ENCODE measurements around the gene RASAL1.

DNA sequence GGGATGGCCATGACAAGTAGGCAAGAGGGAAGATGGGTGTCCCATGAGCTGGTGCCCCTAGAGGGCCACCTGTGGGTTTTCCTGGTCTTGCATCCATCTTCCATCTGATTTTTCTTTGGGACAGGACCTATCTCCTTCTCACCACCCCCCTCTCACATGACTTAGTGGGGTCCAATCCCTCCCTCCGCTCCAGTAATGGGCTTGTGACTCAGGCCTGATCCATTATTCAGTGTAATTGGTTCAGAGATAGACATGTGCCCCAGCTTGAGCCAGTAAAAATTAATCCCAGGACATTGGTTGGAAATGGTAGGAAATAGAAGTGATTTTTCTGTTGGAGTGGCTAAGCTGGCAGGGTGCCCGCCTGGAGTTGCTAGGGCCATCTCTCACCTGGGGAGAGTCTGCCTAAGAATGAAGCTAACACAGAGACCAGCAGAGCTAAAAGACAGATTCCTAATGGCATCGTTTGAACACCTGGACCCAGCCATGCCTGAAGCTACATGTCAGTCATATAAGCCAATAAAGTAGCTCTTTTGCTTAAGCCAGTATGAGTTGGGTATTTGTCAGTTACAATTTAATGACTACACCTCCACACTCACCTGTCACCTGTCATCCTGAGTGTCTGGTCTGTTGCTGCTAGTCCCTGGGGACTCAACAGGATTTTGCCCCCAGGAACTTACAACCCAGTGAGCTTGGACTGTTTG lies 14.7 kb downstream of the RASAL1 start:
- TF ChIP-seq, protein P1, sequence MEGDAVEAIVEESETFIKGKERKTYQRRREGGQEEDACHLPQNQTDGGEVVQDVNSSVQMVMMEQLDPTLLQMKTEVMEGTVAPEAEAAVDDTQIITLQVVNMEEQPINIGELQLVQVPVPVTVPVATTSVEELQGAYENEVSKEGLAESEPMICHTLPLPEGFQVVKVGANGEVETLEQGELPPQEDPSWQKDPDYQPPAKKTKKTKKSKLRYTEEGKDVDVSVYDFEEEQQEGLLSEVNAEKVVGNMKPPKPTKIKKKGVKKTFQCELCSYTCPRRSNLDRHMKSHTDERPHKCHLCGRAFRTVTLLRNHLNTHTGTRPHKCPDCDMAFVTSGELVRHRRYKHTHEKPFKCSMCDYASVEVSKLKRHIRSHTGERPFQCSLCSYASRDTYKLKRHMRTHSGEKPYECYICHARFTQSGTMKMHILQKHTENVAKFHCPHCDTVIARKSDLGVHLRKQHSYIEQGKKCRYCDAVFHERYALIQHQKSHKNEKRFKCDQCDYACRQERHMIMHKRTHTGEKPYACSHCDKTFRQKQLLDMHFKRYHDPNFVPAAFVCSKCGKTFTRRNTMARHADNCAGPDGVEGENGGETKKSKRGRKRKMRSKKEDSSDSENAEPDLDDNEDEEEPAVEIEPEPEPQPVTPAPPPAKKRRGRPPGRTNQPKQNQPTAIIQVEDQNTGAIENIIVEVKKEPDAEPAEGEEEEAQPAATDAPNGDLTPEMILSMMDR (conservative IDR thresholded peaks at IDR 0.05; ENCODE audit: low read depth in 2 of 2): no peak
- TF ChIP-seq EZH2 (IDR thresholded peaks at IDR 0.05; ENCODE audit: low read depth, unreplicated experiment) (no peak), POLR2AphosphoS5 (IDR thresholded peaks at IDR 0.05; ENCODE audit: low read depth) (no peak), EZH2phosphoT487 (IDR thresholded peaks at IDR 0.05; ENCODE audit: unreplicated experiment) (no peak), CREB1 (CRISPR knock-in tag; IDR thresholded peaks at IDR 0.05; ENCODE audit: low read depth) (no peak), ZNF114 (CRISPR knock-in tag; IDR thresholded peaks at IDR 0.05) (no peak)

Measured in GM23338 (cell line).